HFF-Myc (cell line): ENCODE results near the gene SPATA19.

ENCODE experiments used
- DNase-seq: peaks from one replicate; pipeline ENCODE4 v3.0.0-alpha.2; 2011; ENCODE audit warnings: low read depth; ENCODE audit errors: extremely low read depth
- H3K4me3 ChIP-seq: replicated peaks from 2 replicates; pipeline ENCODE4 v1.5.1; 2011; ENCODE audit warnings: low read depth, mild to moderate bottlenecking, control low read depth, low read length
- CTCF ChIP-seq: IDR thresholded peaks from 2 replicates; pipeline ENCODE4 v1.5.1; 2012; ENCODE audit warnings: mild to moderate bottlenecking, low read depth, low read length, control low read depth; ENCODE audit errors: missing control alignments

Gene SPATA19

GRCh38 chr11:133845413-133845812, at the start of gene SPATA19:
TSS of gene SPATA19 (minus strand) at chr11:133845513. CDS start at chr11:133845446, 67 bp downstream.
- DNase-seq = no peak
- H3K4me3 ChIP-seq = no peak within 1 kb of the TSS
- no peak for TF ChIP-seq CTCF

- TF ChIP-seq CTCF = no peak
- DNase-seq = no peak
- H3K4me3 ChIP-seq = no peak overlapping the region
Measured at GRCh38 chr11:133895061-133895479, 49.8 kb upstream of the SPATA19 start.

GRCh38 chr11:133893381-133893780, 48.1 kb upstream of the SPATA19 start:
- no peak overlapping the region for H3K4me3 ChIP-seq
- DNase-seq = no peak
- no peak for TF ChIP-seq CTCF

GRCh38 chr11:133892584-133893380, 47.5 kb upstream of the SPATA19 start:
- TF ChIP-seq CTCF = no peak
- DNase-seq = no peak
- H3K4me3 ChIP-seq = no peak overlapping the region

- no peak for DNase-seq
- no peak overlapping the region for H3K4me3 ChIP-seq
- no peak for TF ChIP-seq CTCF
Measured at GRCh38 chr11:133892126-133892525, 46.8 kb upstream of the SPATA19 start.

GRCh38 chr11:133889893-133890292, 44.6 kb upstream of the SPATA19 start:
- DNase-seq = no peak
- no peak for TF ChIP-seq CTCF
- no peak overlapping the region for H3K4me3 ChIP-seq
